Measurements from ENCODE around the gene ABCF2. TPM values are rescaled to one million over a fixed set of nuclear protein-coding genes. Genes with fewer than 3 reads are reported as not detected.
A peak's percentile ranks its signal among the peaks of the same experiment; 100 is the strongest.

Gene ABCF2
- total and polyA plus RNA-seq, 11 donors, result 15.9 to 58.4 (median 33.0) TPM

- intact Hi-C loops (cut with DNase I), result no loop called here
Measured at GRCh38 chr7:151213826-151214225, 13.2 kb downstream of the ABCF2 start.

GRCh38 chr7:151212626-151213025, 14.4 kb downstream of the ABCF2 start:
- TF ChIP-seq CTCF (IDR thresholded peaks at IDR 0.05) (no peak), POLR2A (IDR thresholded peaks at IDR 0.05) (no peak)
- Histone ChIP-seq H3K27ac (no peak overlapping the region), H3K4me3 (no peak overlapping the region), H3K4me1 (no peaks in the 10 kb centered on the region), H3K36me3 (peaks cover 3 to 59% (median 54%) of the 10 kb centered on the region in 9 donors), H3K9me3 (no peaks in the 10 kb centered on the region), H3K27me3 (no peaks in the 10 kb centered on the region)
- WGBS, 4 donors, result 79 to 96% (median 85%) methylated on average over 4 to 5 of the region's 5 CpGs
- ATAC-seq, result no peak
- intact Hi-C loops (cut with DNase I), result no loop called here
- no peak for DNase-seq

More at GRCh38 chr7:151213826-151214225, 13.2 kb downstream of the ABCF2 start:
- DNase-seq (no peak), ATAC-seq (no peak)
- Histone ChIP-seq H3K4me3 (no peak overlapping the region), H3K9me3 (no peaks in the 10 kb centered on the region), H3K36me3 (peaks cover 3 to 71% (median 66%) of the 10 kb centered on the region in 9 donors), H3K4me1 (no peaks in the 10 kb centered on the region), H3K27me3 (no peaks in the 10 kb centered on the region), H3K27ac (no peak overlapping the region)
- WGBS, 4 donors, result 80 to 87% (median 83%) methylated on average over 2 to 3 of the region's 3 CpGs
- TF ChIP-seq CTCF (IDR thresholded peaks at IDR 0.05) (no peak), POLR2A (IDR thresholded peaks at IDR 0.05) (no peak)

- Histone ChIP-seq H3K4me3 (no peak overlapping the region), H3K27me3 (no peaks in the 10 kb centered on the region), H3K9me3 (no peaks in the 10 kb centered on the region), H3K27ac (no peak overlapping the region), H3K4me1 (no peaks in the 10 kb centered on the region), H3K36me3 (peaks cover 2 to 46% (median 40%) of the 10 kb centered on the region in 9 donors)
- DNase-seq (peak in 1 of 5 donors; percentile 3), ATAC-seq (no peak)
- intact Hi-C loops (cut with DNase I), result no loop called here
- WGBS, 4 donors, result 78 to 92% (median 83%) methylated on average over 3 of the region's 3 CpGs
- no peak for TF ChIP-seq CTCF (IDR thresholded peaks at IDR 0.05)
- TF ChIP-seq POLR2A (IDR thresholded peaks at IDR 0.05), result no peak
Measured at GRCh38 chr7:151211155-151211772, 15.7 kb downstream of the ABCF2 start.

- no peaks in the 10 kb centered on the region for H3K27me3 ChIP-seq
- WGBS, 4 donors, result 80 to 87% (median 82%) methylated on average over 17 of the region's 17 CpGs
- intact Hi-C loops (cut with DNase I), result no loop called here
- no peak for ATAC-seq
- TF ChIP-seq POLR2A (IDR thresholded peaks at IDR 0.05), result no peak
- TF ChIP-seq CTCF (IDR thresholded peaks at IDR 0.05), result no peak
- peaks cover 0 to 36% (median 30%) of the 10 kb centered on the region in 9 donors for H3K36me3 ChIP-seq
- no peaks in the 10 kb centered on the region for H3K4me1 ChIP-seq
- H3K4me3 ChIP-seq, result no peak within 1 kb of the TSS
- no peak within 1 kb of the TSS for H3K27ac ChIP-seq
- no peaks in the 10 kb centered on the region for H3K9me3 ChIP-seq
- peak in 1 of 5 donors; percentile 12 for DNase-seq
Measured at GRCh38 chr7:151210087-151210854, 16.7 kb downstream of the ABCF2 start, which contains the start of gene H2BK1. Gene H2BK1, minus strand, starts transcription at chr7:151210488. Its CDS starts 170 bp downstream, at chr7:151210318.

Measured in heart left ventricle (tissue), 16 donors.